Astrocyte of the cerebellum (primary cell): Measurements from ENCODE around the gene PIGW.

Experiments
- DNase-seq: peaks from one replicate; pipeline ENCODE4 v3.0.0-alpha.2; 2011; ENCODE audit warnings: low read depth
- H3K4me3 ChIP-seq: 2 replicates; pipeline ENCODE4 v1.5.1; 2011; ENCODE audit warnings: mild to moderate bottlenecking, low read depth, low read length, moderate library complexity
- CTCF ChIP-seq: IDR thresholded peaks from 2 replicates; pipeline ENCODE4 v1.5.1; 2012; ENCODE audit warnings: low read length, low read depth, moderate library complexity, mild to moderate bottlenecking; ENCODE audit errors: missing control alignments
- in situ Hi-C: cut with HindIII; loops from 2 replicates; pipeline ENCODE4 v1.10.0; 2017; ENCODE audit warnings: low sequenced_read_pairs

Gene PIGW

GRCh38 chr17:36494674-36495073, 40.1 kb upstream of the PIGW start:
- DNase-seq, result no peak
- no peak for TF ChIP-seq CTCF
- H3K4me3 ChIP-seq, result no peak overlapping the region
- in situ Hi-C loops, result loop anchor here (25.0 kb wide), 3 partner anchors 282 to 507 kb away; partner anchors contain the start of genes CCL14, CCL16, CCL3 and CCL4L2

- H3K4me3 ChIP-seq, result no peak overlapping the region
- DNase-seq, result no peak
- TF ChIP-seq CTCF, result no peak
- in situ Hi-C loops, result loop anchor here (25.0 kb wide), 3 partner anchors 283 to 508 kb away; partner anchors contain the start of genes CCL14, CCL16, CCL3 and CCL4L2
Measured at GRCh38 chr17:36495076-36495578, 39.7 kb upstream of the PIGW start.

GRCh38 chr17:36496018-36496789, 38.6 kb upstream of the PIGW start:
- no peak overlapping the region for H3K4me3 ChIP-seq
- DNase-seq, result no peak
- TF ChIP-seq CTCF, result no peak
- in situ Hi-C loops, result loop anchor here (25.0 kb wide), 3 partner anchors 284 to 509 kb away; partner anchors contain the start of genes CCL14, CCL16, CCL3 and CCL4L2

- DNase-seq, result no peak
- no peak for TF ChIP-seq CTCF
- in situ Hi-C loops, result loop anchor here (25.0 kb wide), 3 partner anchors 286 to 511 kb away; partner anchors contain the start of genes CCL14, CCL16, CCL3 and CCL4L2
- no peak overlapping the region for H3K4me3 ChIP-seq
Measured at GRCh38 chr17:36498155-36498554, 36.6 kb upstream of the PIGW start.

GRCh38 chr17:36498560-36499300, 36.1 kb upstream of the PIGW start:
- H3K4me3 ChIP-seq, result no peak overlapping the region
- no peak for TF ChIP-seq CTCF
- no peak for DNase-seq
- in situ Hi-C loops, result loop anchor here (25.0 kb wide), 3 partner anchors 286 to 511 kb away; partner anchors contain the start of genes CCL14, CCL16, CCL3 and CCL4L2

- in situ Hi-C loops, result no loop called here
- DNase-seq, result no peak
Measured at GRCh38 chr17:36500745-36501225, 34.0 kb upstream of the PIGW start.

More at GRCh38 chr17:36500745-36501225, 34.0 kb upstream of the PIGW start:
- TF ChIP-seq CTCF, result no peak
- no peak overlapping the region for H3K4me3 ChIP-seq
